ENCODE data around the gene FOXJ3.

The FOXJ3 gene

DNA sequence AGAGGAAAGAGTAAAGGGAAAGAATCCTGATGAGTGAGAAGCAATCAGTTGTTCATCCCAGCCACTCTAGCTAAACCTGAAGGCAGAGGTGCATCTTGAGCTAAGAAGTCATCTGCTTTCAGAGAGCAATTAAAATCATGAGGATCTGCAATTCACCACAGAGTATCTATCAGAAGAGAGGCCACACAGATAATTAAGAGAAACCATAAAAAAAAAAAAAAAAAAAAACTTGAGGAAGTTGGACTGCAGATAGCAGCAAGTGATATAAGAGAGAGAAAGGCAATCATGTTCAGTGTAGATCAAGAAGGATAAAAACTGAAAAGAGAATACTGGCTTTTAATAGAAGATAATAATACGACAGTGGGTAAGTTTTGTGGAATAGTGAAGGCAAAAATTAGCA, 17.7 kb downstream of the FOXJ3 start:
- no peak for TF ChIP-seq EZH2phosphoT487 (IDR thresholded peaks at IDR 0.05; ENCODE audit: borderline replicate concordance, low read length)
- TF ChIP-seq CTCF (IDR thresholded peaks at IDR 0.05; ENCODE audit: low read depth, low read length, poor library complexity, severe bottlenecking): no peak
- no peaks in the 10 kb centered on the region for H3F3A ChIP-seq (ENCODE audit: control insufficient read depth, insufficient read depth)
- H3K27me3 ChIP-seq (ENCODE audit: control insufficient read depth, low read length): no peaks in the 10 kb centered on the region
- H3K36me3 ChIP-seq (ENCODE audit: control insufficient read depth, low read length): peaks cover 13% of the 10 kb centered on the region
- H3K4me1 ChIP-seq (ENCODE audit: control insufficient read depth, low read length): peaks cover 19% of the 10 kb centered on the region
- H3K79me2 ChIP-seq (ENCODE audit: control insufficient read depth, low read length): peaks cover 99% of the 10 kb centered on the region
- no peaks in the 10 kb centered on the region for H3K9me3 ChIP-seq (ENCODE audit: control insufficient read depth, insufficient read depth, low read length)
- H4K20me1 ChIP-seq (ENCODE audit: control insufficient read depth, insufficient read depth, low read depth, low read length): peaks cover 26% of the 10 kb centered on the region
- no peak overlapping the region for H3K27ac ChIP-seq (ENCODE audit: low read depth, low read length)
- H3K4me2 ChIP-seq (ENCODE audit: low read length): no peak overlapping the region
- no peaks in the 10 kb centered on the region for H3K9me2 ChIP-seq (replicated peaks; ENCODE audit: control insufficient read depth, low read length)
- H3K4me3 ChIP-seq (ENCODE audit: low read length): no peak overlapping the region

DNA sequence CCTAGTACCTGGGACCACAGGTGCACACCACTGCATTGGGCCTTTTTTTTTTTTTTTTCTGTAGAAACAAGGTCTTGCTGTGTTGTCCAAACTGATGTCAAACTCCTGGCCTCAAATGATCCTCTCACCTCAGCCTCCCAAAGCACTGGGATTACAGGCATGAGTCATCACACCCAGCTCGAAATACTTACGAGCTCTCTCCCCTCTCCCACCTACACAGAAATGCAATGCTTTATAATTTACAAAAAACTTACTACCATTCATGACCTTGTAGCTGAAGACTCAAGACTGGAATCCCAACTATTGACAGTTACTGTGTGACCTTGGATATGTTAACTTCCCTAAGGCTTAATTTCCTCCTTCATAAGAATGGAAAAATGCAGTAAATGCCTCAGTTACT, 18.7 kb downstream of the FOXJ3 start:
- Histone ChIP-seq H3K4me3 (ENCODE audit: low read length) (no peak overlapping the region), H3K9me2 (replicated peaks; ENCODE audit: control insufficient read depth, low read length) (no peaks in the 10 kb centered on the region), H3K36me3 (ENCODE audit: control insufficient read depth, low read length) (peaks cover 7% of the 10 kb centered on the region; the same call in 1 of the 2 replicates), H3K79me2 (ENCODE audit: control insufficient read depth, low read length) (peaks cover 99% of the 10 kb centered on the region), H3K27ac (ENCODE audit: low read depth, low read length) (no peak overlapping the region), H3F3A (ENCODE audit: control insufficient read depth, insufficient read depth) (no peaks in the 10 kb centered on the region), H3K9me3 (ENCODE audit: control insufficient read depth, insufficient read depth, low read length) (no peaks in the 10 kb centered on the region), H3K27me3 (ENCODE audit: control insufficient read depth, low read length) (no peaks in the 10 kb centered on the region), H3K4me2 (ENCODE audit: low read length) (no peak overlapping the region), H3K4me1 (ENCODE audit: control insufficient read depth, low read length) (peaks cover 24% of the 10 kb centered on the region), H4K20me1 (ENCODE audit: control insufficient read depth, insufficient read depth, low read depth, low read length) (peaks cover 26% of the 10 kb centered on the region)
- TF ChIP-seq EZH2phosphoT487 (IDR thresholded peaks at IDR 0.05; ENCODE audit: borderline replicate concordance, low read length) (no peak), CTCF (IDR thresholded peaks at IDR 0.05; ENCODE audit: low read depth, low read length, poor library complexity, severe bottlenecking) (no peak)

DNA sequence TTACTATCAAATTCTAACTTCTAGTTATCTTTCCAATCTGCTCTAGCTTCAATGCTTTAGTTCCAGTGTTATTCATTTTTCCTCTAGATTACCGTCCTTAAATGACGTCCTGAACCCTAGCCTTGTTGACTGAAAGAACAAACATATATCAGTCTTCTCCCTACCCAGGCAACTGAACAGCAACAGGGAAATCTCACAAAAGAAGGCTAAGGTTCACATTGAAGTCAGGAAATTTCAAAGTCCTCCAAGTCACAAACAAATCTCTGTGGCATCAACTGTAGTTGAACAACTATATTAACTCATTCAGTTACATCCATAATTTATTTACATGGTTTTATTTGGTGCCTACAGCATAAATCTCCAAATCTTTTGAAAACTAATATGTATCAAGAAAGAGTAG, 19.5 kb downstream of the FOXJ3 start:
- Histone ChIP-seq H3K27me3 (ENCODE audit: control insufficient read depth, low read length) (no peaks in the 10 kb centered on the region), H3K79me2 (ENCODE audit: control insufficient read depth, low read length) (peaks cover 99% of the 10 kb centered on the region), H3K9me3 (ENCODE audit: control insufficient read depth, insufficient read depth, low read length) (no peaks in the 10 kb centered on the region), H3K4me3 (ENCODE audit: low read length) (no peak overlapping the region), H3K9me2 (replicated peaks; ENCODE audit: control insufficient read depth, low read length) (no peaks in the 10 kb centered on the region), H3K36me3 (ENCODE audit: control insufficient read depth, low read length) (peaks cover 12% of the 10 kb centered on the region; the same call in 1 of the 2 replicates), H3K4me1 (ENCODE audit: control insufficient read depth, low read length) (peaks cover 18% of the 10 kb centered on the region), H3F3A (ENCODE audit: control insufficient read depth, insufficient read depth) (no peaks in the 10 kb centered on the region), H4K20me1 (ENCODE audit: control insufficient read depth, insufficient read depth, low read depth, low read length) (peaks cover 26% of the 10 kb centered on the region), H3K4me2 (ENCODE audit: low read length) (no peak overlapping the region), H3K27ac (ENCODE audit: low read depth, low read length) (no peak overlapping the region)
- TF ChIP-seq EZH2phosphoT487 (IDR thresholded peaks at IDR 0.05; ENCODE audit: borderline replicate concordance, low read length) (no peak), CTCF (IDR thresholded peaks at IDR 0.05; ENCODE audit: low read depth, low read length, poor library complexity, severe bottlenecking) (no peak)

Data from DOHH2 (cell line).